ENCODE results near the gene NCAPG2. TPM values are rescaled to one million over a fixed set of nuclear protein-coding genes. Genes with fewer than 3 reads are reported as not detected.

The NCAPG2 gene
- polyA plus RNA-seq, 1 donor: 11.6 TPM

DNA sequence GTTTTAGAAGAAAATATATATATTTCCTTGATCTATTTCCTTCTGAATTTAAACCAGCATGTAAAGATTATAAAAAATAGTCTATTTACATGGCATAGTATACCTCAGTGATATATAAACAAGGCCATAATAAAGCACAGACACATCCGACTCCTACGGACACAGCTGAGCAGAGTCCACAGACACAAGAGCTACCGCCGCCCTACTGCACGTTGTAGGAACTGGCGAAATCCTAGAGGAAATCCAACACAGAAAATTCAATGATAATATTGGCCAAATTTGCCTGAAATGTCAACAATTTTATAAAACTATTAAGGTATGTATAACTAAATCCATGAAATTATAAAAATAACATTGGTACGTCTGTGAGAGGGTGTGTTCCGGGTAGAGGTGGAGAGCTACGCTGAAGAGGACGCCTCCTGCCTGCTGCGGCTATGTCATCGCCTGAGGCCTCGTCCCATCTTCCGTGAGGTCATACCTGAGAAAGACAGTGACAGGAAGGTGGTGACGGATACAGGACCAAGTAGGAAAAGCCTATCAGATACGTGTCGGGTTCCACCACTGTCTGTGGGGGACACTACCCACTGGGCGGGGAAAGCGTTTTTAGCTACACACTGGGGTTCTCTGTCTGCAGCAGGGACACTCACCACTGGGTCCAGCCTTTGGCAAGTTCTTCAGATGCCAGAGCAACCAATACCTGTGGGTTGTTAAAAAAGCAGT lies 29.3 kb upstream of the NCAPG2 start:
- DNase-seq: no peak

DNA sequence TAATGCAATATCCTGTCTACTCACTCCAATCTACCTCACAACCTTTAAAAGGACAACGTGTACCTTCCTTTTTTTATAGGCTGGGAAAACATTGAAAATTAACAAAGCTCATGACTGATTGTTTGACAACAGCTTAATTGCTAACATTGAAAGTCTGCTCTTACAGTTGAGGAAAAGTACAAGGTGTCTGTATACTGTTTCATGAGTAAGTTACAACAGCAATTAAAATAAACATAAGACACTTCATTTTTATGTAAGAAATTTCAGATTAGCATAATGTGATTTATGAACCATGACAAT lies 28.6 kb upstream of the NCAPG2 start:
- DNase-seq: no peak

DNA sequence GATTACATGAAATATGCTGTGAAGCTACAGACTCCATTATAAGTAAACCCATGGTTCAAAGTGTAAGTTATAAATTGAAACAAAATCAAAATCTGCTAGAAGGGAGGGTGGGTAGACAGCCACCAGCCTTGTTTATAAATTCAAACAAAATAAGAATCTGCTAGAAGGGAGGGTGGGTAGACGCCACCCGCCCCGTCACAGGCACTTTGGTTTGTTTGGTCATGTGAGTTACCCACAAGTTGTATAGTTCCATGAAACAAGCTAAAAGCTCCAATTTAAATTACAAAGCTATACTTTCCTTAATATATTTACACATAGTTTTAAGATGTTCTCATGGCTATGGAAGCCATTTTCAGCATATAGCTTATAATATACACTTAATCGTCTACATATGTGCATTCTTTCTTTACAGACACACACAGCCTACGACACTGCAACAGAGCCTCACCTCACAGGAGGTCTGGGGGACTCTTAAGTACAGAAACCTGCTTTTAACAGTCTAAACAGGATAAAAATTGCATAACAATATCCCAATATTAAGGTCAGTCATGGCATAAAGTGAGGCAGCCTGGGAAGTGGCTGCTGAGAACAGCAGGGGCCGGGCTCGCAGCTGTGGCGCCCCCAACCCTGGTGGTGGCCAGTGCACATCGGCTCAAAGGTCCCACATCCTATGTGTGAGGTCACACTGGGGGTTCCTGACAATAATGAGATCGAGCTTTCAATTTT lies 28.1 kb upstream of the NCAPG2 start:
- DNase-seq: no peak

- no peak for DNase-seq
Measured at GRCh38 chr7:158731761-158732160, 27.2 kb upstream of the NCAPG2 start.

DNA sequence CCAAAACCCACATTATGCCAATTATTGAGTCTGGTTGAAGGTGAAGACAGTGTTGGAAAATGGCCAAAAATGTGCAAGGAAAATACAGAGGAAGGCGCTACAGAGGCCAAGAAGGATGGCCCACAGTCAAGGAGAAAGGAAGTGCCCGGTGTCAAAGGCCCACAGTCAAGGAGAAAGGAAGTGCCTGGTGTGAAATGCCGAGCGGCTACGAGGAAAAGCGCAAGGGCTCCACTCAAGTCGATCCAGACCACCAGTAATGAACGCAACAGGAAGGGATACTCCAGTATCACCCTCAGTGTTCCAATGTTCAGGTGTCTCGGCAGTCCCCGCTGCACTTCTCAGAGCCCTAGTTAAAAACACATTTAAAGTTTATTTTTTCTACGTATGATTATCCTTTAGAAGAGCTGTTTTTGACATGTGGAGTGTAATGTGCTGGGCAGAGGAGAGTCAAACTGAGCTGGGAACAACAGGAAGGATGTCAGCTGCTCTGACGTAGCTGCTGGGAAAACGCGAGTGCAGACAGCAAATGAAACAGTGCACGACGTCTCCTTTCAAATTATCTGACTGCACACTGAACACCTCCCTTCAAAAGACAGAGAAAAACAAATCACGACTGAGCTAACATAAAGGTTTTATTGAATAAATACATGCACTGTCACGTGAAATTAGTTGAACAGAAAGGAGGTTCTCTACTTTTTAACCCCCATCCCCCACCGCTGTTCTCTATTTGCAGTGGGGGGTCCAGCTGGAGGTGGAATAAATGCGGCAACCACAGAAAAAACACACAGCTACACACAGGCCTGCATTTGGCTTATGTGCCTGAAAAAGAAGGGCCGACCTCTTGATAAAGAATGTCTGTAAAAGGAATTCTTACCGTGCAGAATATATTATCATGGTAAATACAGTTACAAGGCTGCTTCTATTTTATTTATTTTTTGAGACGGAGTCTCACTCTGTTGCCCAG lies 26.1 kb upstream of the NCAPG2 start:
- DNase-seq: no peak

DNA sequence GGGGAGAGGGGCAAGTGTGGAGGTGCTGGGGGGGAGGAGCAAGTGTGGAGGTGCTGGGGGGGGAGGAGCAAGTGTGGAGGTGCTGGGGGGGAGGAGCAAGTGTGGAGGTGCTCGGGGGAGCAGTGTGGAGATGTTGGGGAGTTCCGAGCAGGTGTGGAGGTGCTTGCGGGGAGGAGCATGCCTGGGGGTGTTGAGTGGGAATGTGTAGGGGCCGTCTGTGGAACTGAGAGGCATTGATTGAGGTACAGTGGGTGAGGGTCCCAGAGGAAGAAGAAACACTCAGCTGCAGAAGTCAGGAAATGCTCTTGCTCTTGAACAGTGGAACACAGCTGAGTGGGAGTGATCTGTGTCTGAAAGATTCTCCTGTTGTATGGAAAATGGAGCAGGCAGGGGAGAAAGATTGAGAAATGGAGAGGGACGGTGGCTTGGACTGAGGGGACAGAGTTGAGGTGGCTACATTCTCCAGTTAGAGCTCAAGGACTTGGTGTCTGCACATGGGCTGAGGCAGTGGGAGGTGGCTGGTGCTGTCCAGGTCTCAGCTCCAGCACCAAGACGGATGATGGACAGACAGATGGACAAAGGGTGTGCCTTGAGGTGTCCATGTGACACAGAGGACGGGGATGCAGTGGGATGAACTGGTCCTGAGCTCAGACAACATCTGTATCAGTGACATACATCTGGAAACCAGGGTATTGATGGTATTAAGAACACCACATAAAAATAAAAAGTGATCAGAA lies 25.2 kb upstream of the NCAPG2 start:
- no peak for DNase-seq

DNA sequence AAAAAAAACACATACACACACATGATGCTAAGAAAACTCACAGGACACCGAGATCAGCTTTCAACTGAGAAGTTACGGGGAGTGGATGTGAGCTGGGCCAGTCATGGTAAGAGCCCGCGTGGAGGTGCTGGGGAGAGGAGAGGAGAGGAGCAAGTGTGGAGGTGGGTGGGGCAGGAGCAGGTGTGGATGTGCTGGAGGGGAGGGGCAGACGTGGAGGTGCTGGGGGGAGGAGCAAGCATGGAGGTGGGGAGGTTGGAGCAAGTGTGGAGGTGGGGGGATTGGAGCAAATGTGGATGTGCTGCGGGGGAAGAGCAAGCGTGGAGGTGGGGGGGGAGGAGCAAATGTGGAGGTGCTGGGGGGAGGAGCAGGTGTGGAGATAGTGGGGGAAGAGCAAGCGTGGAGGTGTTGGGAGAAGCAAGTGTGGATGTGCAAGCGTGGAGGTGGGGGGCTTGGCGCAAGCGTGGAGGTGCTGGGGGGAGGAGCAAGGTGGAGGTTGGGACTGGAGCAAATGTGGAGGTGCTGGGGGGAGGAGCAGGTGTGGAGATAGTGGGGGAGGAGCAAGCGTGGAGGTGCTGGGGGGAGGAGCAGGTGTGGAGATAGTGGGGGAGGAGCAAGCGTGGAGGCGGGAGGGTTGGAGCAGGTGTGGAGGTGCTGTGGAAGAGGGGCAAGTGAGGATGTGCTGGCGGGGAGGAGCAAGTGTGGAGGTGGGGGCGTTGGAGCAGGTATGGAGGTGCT lies 24.5 kb upstream of the NCAPG2 start:
- DNase-seq: no peak

- DNase-seq: no peak
Measured at GRCh38 chr7:158727690-158728089, 23.1 kb upstream of the NCAPG2 start.

- DNase-seq: no peak
Measured at GRCh38 chr7:158726277-158726807, 21.7 kb upstream of the NCAPG2 start.

GRCh38 chr7:158725506-158725800 lies 20.8 kb upstream of the NCAPG2 start:
- no peak for DNase-seq

GRCh38 chr7:158724658-158725505 lies 20.3 kb upstream of the NCAPG2 start:
- DNase-seq: no peak

GRCh38 chr7:158723714-158724385 lies 19.2 kb upstream of the NCAPG2 start:
- no peak for DNase-seq

DNA sequence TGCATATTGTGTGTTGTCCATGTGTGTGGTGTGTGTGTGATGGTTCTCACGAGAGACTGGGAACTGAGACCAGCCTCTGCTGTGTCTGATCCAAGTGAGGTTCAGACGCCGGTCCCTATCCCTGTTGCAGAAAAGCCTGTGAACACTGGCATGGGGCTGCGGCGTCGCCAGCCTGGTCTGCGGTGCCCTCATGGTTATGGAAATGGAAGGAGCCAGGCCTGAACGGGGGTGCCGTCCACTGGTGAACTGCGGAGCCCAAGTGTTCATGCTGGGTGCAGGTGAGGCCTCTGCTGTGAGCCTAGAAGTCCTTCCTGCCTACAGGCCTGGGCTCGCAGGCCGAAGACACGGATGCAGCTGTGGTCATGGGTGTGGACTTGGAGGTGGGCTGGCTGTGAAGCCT lies 18.7 kb upstream of the NCAPG2 start:
- no peak for DNase-seq

DNA sequence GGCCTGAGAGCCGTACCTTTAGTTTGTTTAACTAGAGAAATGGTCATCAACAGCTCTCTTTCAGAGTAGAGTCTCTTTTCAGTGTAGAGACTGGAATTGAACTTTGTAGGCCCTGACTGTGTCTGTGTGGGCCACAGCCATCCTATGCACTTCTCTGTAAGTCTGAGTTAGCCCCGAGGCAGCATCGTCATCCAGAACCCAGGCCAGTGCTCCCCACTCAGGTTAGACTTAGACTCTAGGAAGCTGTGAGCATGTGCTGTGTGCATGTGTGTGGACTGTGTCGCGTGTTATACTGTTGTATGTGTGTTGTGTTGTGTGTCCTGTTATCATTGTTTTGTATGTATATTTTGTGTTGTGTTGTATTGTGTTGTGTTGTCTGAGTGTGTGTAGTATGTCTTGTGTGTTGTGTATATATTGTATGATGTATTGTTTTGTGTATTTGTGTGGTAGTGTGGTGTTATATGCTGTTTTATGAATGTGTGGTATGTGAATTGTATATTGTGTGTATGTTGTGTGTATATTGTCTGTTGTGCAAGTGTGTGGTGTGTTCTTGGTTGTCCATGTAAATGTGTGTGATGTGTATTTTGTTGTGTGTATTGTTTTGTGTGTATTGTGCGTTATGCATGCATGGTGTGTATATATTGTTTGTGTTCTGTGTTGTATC lies 18.1 kb upstream of the NCAPG2 start:
- DNase-seq: no peak

GRCh38 chr7:158720112-158720511 lies 15.5 kb upstream of the NCAPG2 start:
- DNase-seq: no peak

GRCh38 chr7:158716802-158717201 lies 12.2 kb upstream of the NCAPG2 start:
- no peak for DNase-seq

DNA sequence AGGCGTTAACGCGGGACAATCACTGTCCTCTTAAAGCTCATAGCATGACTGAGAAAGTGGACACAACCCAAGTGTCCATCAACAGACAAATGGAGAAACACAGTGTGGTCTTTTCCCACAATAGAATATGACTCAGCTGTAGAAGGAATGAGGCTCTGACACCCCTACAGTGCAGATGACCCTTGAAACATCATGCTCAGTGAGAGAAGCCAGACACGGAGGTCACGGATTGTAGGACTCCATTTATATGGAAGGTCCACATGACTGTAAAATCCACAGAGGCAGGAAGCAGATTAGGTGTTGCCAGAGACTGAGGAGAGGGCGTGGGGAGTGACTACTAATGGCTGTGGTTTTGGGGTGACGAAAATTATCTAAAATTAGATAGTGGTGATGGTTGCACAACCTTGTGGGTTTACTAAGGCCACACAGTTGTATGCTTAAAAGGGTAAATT lies 6.1 kb upstream of the NCAPG2 start:
- DNase-seq: no peak

DNA sequence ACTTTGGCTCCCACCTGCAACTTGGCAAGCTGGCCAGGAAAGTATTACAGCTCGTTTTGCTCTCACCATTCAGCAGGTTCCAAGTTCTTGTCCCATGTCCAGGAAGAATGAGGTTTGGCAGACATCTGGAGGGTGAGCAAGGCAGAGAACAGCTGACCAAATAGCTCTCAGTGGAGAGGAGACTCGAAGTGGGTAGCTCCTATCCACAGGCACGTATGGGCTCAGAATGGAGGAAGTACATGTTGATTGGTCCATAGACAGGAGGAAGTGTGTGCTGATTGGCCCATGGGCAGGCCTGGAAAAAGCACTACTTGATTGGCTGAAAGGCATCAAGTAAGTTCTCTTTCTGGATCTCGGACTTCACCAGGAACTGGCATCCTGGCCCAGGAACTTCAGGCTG lies 3.0 kb upstream of the NCAPG2 start:
- no peak for DNase-seq
